Measurements from ENCODE around the gene EGFR.

The EGFR gene

DNA sequence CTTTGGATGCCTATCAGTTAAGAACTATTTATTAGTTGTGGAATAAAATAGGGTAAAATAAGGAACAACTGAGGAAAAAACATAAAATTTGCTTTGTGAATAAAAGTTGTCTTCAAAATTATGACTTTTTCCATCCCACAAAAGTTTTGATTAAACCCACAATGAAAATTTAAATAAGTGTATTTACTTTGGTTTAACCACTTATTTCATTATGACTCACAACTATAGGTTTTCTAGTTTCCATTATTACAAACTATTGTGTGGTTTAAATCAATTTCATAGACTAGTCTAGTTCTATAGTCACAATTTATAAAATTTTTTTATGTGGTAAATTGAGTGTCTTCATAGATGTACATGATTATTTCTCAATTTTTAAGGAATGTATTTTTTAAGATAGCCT lies 116.6 kb downstream of the EGFR start:
- no peak for TF ChIP-seq POLR2AphosphoS5 (IDR thresholded peaks at IDR 0.05; ENCODE audit: low read depth, low read length)
- TF ChIP-seq, protein P1, sequence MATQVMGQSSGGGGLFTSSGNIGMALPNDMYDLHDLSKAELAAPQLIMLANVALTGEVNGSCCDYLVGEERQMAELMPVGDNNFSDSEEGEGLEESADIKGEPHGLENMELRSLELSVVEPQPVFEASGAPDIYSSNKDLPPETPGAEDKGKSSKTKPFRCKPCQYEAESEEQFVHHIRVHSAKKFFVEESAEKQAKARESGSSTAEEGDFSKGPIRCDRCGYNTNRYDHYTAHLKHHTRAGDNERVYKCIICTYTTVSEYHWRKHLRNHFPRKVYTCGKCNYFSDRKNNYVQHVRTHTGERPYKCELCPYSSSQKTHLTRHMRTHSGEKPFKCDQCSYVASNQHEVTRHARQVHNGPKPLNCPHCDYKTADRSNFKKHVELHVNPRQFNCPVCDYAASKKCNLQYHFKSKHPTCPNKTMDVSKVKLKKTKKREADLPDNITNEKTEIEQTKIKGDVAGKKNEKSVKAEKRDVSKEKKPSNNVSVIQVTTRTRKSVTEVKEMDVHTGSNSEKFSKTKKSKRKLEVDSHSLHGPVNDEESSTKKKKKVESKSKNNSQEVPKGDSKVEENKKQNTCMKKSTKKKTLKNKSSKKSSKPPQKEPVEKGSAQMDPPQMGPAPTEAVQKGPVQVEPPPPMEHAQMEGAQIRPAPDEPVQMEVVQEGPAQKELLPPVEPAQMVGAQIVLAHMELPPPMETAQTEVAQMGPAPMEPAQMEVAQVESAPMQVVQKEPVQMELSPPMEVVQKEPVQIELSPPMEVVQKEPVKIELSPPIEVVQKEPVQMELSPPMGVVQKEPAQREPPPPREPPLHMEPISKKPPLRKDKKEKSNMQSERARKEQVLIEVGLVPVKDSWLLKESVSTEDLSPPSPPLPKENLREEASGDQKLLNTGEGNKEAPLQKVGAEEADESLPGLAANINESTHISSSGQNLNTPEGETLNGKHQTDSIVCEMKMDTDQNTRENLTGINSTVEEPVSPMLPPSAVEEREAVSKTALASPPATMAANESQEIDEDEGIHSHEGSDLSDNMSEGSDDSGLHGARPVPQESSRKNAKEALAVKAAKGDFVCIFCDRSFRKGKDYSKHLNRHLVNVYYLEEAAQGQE (IDR thresholded peaks at IDR 0.05; ENCODE audit: insufficient read depth in 1 of 2, low read depth in 2 of 2, low read length in 2 of 2) = no peak
- TF ChIP-seq FOXP2 (optimal IDR thresholded peaks at IDR 0.05; ENCODE audit: borderline replicate concordance, extremely low read depth, extremely low read length, insufficient read depth) = no peak
- TF ChIP-seq SIN3A (IDR thresholded peaks at IDR 0.05; ENCODE audit: borderline replicate concordance, insufficient read depth, low read length) = no peak
- TF ChIP-seq TAF1 (IDR thresholded peaks at IDR 0.05; ENCODE audit: borderline replicate concordance, insufficient read depth, low read length) = no peak

DNA sequence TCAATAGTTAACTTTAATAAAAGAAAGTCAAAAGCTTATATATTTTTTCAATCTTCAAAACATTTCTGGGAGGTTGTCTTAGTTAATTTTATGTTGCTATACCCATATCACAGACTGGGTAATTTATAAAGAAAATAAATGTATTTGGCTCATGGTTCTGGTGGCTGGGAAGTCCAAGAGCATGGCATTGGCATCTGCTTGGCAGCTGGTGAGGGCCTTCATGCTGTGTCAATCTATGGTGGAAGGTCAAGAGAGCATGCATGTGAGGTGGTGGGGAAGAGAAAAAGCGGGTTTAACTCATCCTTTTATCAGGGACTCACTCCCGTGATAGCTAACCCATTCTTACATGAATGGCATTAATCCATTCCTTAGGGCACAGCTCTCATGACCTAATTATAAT lies 119.8 kb downstream of the EGFR start:
- TF ChIP-seq TAF1 (IDR thresholded peaks at IDR 0.05; ENCODE audit: borderline replicate concordance, insufficient read depth, low read length) (no peak), FOXP2 (optimal IDR thresholded peaks at IDR 0.05; ENCODE audit: borderline replicate concordance, extremely low read depth, extremely low read length, insufficient read depth) (no peak), SIN3A (IDR thresholded peaks at IDR 0.05; ENCODE audit: borderline replicate concordance, insufficient read depth, low read length) (no peak), POLR2AphosphoS5 (IDR thresholded peaks at IDR 0.05; ENCODE audit: low read depth, low read length) (no peak)
- TF ChIP-seq, protein P1 (IDR thresholded peaks at IDR 0.05; ENCODE audit: insufficient read depth in 1 of 2, low read depth in 2 of 2, low read length in 2 of 2) = no peak

DNA sequence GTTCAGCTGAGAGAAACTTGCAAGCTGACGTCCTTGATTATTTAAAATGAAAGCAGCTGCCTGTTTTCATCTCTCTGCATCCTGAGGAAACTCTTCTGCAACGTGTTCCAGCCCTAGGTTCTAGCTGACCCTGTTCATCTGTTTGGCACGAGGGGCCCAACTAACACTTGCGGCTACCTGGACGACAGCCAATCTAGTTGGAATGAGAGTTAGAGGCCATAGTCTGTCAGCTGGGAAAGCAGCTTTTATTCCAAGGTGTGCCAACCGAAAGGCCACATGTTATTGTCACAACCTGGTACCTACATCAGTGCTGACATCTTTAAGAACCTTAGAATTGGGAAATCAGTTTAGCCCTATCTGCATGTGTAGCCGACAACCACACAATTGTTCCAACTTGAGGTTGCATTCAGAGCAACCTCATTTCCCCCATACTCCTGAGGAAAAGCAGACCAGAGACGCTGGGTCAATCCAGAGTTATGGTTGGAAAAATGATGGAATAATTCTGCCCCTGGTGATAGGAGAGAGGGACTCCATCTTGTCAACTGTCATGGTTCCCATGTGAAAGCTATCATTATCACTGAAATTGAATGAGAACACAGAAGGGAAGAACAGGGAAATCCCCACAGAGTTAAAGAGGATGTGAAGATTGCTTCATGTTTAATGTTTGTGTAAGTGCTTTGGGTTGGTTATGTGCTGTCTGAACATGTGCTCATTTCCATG lies 121.6 kb downstream of the EGFR start:
- TF ChIP-seq TAF1 (IDR thresholded peaks at IDR 0.05; ENCODE audit: borderline replicate concordance, insufficient read depth, low read length) (no peak), POLR2AphosphoS5 (IDR thresholded peaks at IDR 0.05; ENCODE audit: low read depth, low read length) (no peak), FOXP2 (optimal IDR thresholded peaks at IDR 0.05; ENCODE audit: borderline replicate concordance, extremely low read depth, extremely low read length, insufficient read depth) (no peak), SIN3A (IDR thresholded peaks at IDR 0.05; ENCODE audit: borderline replicate concordance, insufficient read depth, low read length) (no peak)
- TF ChIP-seq, protein P1 (IDR thresholded peaks at IDR 0.05; ENCODE audit: insufficient read depth in 1 of 2, low read depth in 2 of 2, low read length in 2 of 2) = no peak

DNA sequence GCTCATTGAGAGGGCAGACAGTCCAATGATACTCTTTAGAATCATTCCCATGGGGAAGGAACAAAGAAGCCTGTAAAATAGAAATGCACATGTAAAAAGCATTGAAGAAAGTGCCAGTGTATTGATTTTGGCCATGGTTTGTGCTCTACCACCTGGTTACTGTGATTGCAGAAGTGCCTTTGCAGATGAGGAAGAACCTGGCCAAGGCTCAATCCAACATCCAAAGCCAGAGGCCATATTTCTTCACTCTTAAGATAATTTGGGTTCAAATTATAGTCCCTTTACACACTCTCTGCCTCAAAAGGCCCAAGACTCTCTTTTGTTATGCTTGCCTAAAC lies 122.1 kb downstream of the EGFR start:
- TF ChIP-seq SIN3A (IDR thresholded peaks at IDR 0.05; ENCODE audit: borderline replicate concordance, insufficient read depth, low read length) (no peak), POLR2AphosphoS5 (IDR thresholded peaks at IDR 0.05; ENCODE audit: low read depth, low read length) (no peak), TAF1 (IDR thresholded peaks at IDR 0.05; ENCODE audit: borderline replicate concordance, insufficient read depth, low read length) (no peak), FOXP2 (optimal IDR thresholded peaks at IDR 0.05; ENCODE audit: borderline replicate concordance, extremely low read depth, extremely low read length, insufficient read depth) (no peak)
- TF ChIP-seq, protein P1 (IDR thresholded peaks at IDR 0.05; ENCODE audit: insufficient read depth in 1 of 2, low read depth in 2 of 2, low read length in 2 of 2) = no peak

Data from PFSK-1 (cell line).